Vagina (tissue), 2 donors: ENCODE data around the gene OMP.

Source experiments
- POLR2A ChIP-seq, 2 donors: fragments of 450-650 bp; IDR thresholded peaks; one replicate each; pipeline ENCODE4 v1.6.1; 2017; ENCODE audit warnings: antibody characterized with exemption in 2 of 2, mild to moderate bottlenecking in 2 of 2, moderate library complexity in 2 of 2
- POLR2AphosphoS5 ChIP-seq, 2 donors: sonication (generic); formaldehyde crosslinking; IDR thresholded peaks; one replicate each; pipeline ENCODE4 v1.9.0; 2017; ENCODE audit warnings: antibody characterized with exemption in 2 of 2, mild to moderate bottlenecking in 2 of 2, low read depth in 1 of 2; ENCODE audit not compliant: insufficient read depth in 1 of 2
- TF ChIP-seq, protein P1 (sequence below), 3 experiments: fragments of 450-650 bp in 2 of 3; fragments of 200-600 bp in 1 of 3; sonication (generic) in 1 of 3; IDR thresholded peaks; one replicate each; pipeline ENCODE4 v1.5.1; 2017 to 2019; ENCODE audit warnings: antibody characterized with exemption in 3 of 3, mild to moderate bottlenecking in 2 of 3, moderate library complexity in 2 of 3

DNA sequence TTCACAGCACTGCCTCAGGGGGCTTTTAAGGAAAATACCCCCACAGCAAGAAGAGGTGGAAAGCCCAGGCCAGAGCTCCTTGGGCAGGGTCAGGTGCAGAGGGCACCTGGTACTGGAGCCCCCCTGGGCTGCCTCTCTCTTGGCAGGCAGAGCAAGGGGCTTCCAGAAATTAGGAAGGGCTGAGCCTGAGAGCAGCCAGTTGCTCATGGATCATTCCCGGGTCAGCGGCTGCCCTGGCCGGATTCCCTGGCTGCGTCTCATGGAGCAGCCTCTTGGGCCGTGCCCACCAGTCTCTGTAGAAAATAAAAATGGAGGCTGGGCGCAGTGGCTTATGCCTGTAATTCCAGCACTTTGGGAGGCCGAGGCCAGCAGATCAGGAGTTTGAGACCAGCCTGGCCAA is 10.3 kb upstream of the OMP start:
- TF ChIP-seq, protein P1, sequence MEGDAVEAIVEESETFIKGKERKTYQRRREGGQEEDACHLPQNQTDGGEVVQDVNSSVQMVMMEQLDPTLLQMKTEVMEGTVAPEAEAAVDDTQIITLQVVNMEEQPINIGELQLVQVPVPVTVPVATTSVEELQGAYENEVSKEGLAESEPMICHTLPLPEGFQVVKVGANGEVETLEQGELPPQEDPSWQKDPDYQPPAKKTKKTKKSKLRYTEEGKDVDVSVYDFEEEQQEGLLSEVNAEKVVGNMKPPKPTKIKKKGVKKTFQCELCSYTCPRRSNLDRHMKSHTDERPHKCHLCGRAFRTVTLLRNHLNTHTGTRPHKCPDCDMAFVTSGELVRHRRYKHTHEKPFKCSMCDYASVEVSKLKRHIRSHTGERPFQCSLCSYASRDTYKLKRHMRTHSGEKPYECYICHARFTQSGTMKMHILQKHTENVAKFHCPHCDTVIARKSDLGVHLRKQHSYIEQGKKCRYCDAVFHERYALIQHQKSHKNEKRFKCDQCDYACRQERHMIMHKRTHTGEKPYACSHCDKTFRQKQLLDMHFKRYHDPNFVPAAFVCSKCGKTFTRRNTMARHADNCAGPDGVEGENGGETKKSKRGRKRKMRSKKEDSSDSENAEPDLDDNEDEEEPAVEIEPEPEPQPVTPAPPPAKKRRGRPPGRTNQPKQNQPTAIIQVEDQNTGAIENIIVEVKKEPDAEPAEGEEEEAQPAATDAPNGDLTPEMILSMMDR (IDR thresholded peaks at IDR 0.05) = no peak
- TF ChIP-seq POLR2AphosphoS5 (IDR thresholded peaks at IDR 0.05; ENCODE audit: insufficient read depth in 1 of 2, low read depth in 1 of 2) = no peak
- TF ChIP-seq POLR2A (IDR thresholded peaks at IDR 0.05) = no peak
